Left renal pelvis (tissue), 4 donors: ENCODE results near the gene MDFIC. TPM values are rescaled to one million over a fixed set of nuclear protein-coding genes. Genes with fewer than 3 reads are reported as not detected.

ENCODE experiments used
- DNase-seq, 4 donors: peaks; one replicate each; pipeline ENCODE4 v3.0.0-alpha.2; 2013; ENCODE audit warnings: low read depth in 4 of 4, low spot score in 3 of 4
- polyA plus RNA-seq, 4 donors: library from polyadenylated mRNA; unstranded; fragments of 120-200 nt; gene quantifications; one replicate each; pipeline ENCODE4 v1.2.1, GENCODE V29; 2013; ENCODE audit not compliant: insufficient read length in 4 of 4

MDFIC gene
- polyA plus RNA-seq, 4 donors, result 27.3 to 59.9 (median 34.1) TPM

DNA sequence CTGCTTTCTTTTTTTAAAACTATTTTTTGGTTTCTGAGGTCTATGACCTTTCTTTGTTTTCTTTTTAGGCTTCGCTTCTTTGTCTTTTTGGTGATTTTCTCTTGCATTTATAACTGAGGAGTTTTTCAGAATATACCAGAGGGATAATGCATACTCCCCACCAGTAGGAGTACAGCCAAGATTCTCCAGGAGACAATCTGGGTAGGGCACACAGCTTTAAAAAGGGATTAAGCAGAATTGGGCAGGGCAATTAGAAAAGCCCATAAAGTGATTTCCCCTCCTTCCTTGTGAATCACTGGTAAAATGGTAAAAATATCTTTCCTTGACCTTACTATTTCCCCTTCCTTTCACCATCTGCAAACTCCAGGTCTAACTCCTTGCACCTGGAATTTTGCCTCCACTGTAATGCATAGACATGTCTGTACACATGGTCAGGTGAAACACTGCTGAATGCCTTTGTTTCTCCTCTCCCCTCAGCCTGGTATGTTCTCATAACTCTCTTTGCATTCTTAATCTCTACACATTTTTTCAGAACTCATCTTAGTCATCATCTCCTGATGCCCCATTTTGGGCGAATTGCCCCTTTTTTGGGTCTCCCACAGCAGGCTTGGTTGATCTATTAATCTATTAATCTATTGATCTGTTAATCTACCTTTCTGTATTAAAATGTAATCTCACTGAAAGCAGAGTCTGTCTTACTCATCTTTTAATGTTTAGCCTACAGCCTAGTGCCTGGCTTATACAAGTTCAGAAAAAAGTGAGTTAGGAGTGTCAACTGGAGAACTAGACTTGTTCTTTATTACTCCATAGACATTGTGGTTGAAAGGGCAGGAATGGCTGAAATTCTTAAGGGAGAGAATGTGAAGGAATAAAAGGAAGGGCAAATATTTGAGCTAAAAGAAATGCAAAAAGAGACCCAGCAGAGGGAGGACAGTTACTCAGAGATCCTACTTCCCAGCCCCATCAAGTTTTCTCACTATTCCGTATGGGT is 64.6 kb downstream of the MDFIC start:
- no peak for DNase-seq

- DNase-seq, result no peak
Observed at GRCh38 chr7:114988026-114988425, 66.1 kb downstream of the MDFIC start.

GRCh38 chr7:114988755-114989375 is 67.0 kb downstream of the MDFIC start:
- no peak for DNase-seq

DNA sequence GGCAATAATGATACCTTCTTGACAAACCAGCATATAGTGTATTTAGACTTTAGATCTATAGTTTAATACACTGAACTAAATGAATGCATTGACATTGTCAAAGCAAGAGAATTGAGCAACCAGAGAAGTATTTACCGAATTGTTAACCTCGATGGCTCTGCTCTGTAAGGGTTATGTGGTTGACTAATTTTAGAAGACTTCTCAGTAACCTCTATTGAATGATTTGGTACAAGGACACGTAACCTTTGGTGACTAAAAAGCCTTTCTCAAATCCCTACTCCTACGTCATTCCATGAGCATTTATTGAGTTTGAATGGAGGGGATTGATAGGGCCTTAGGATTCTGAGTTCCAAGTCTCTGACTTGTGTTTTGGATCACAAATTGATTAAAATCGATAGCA is 67.6 kb downstream of the MDFIC start:
- no peak for DNase-seq

GRCh38 chr7:114997487-114998404 is 75.9 kb downstream of the MDFIC start:
- DNase-seq, result no peak

DNA sequence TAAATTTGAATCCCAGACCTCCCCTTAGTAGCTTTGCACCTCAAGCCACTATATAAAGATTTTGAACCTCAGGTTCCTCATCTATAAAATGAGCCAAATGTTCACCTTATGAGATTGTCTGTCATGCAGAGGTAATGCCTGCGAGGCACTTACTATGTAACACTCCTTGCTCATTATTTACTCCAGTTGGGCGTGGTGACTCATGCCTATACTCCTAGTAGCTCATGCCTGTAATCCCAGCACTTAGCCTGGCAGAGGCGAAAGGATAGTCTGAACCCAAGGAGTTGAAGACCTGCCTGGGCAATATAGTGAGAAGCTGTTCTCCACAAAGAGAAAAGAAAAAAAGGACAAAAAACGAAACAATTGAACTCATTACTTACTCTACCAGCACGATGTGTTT is 82.2 kb downstream of the MDFIC start:
- DNase-seq, result no peak

DNA sequence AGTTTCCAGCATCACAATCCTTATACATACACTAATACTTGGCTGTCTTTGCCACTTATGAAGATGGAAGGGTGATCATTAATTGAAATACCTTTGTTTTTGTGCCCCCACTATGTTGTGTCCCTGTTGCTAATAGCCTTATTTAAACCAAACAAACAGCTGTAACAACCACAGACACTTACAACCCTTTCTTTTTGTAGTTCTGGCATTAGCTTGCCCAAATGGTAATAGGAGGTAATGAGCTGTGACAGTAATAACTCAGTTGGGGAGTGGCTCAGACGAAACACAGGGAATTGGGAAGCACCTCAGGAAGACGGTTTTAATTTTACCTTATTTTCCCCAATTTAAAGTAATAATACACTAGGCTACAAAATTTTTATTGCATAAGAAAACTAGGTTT is 83.4 kb downstream of the MDFIC start:
- no peak for DNase-seq

GRCh38 chr7:115005953-115006352 is 84.1 kb downstream of the MDFIC start:
- no peak for DNase-seq

- DNase-seq, result no peak
Observed at GRCh38 chr7:115007751-115008150, 85.9 kb downstream of the MDFIC start.

DNA sequence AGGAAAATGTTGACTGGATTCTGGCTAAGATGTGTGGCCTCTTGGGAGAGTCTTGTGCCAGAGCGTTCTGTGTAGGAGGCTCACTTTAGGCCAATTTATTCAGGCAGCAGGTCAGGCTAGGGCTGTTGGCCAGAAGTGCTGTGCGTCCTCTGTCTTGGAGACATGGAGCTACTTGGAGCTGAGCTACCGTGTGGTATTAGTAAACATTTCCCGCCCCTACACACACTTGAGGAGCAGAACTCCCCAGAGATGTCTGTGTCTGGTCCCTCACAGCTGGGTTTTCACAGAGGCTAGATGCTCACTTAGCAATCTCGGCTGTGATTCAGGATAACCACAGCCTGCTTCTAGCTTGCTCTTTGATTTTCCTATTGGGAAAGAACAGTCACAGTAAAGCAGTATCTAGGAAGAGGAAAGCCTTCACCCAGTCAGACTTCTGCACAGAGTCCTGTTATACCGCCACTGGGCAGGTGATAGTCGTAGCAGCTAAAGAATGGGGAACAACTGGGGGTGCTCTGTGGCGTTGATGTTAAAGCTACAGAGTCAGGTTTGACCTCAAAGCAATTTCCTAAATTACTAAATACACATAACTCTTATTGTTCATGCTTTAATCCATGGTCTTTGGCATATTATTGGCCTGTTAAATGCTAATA is 86.7 kb downstream of the MDFIC start:
- DNase-seq, result no peak

GRCh38 chr7:115009139-115009538 is 87.2 kb downstream of the MDFIC start:
- DNase-seq, result no peak

GRCh38 chr7:115009736-115010440 is 88.0 kb downstream of the MDFIC start:
- DNase-seq, result no peak

GRCh38 chr7:115010441-115010820 is 88.5 kb downstream of the MDFIC start:
- DNase-seq, result no peak

DNA sequence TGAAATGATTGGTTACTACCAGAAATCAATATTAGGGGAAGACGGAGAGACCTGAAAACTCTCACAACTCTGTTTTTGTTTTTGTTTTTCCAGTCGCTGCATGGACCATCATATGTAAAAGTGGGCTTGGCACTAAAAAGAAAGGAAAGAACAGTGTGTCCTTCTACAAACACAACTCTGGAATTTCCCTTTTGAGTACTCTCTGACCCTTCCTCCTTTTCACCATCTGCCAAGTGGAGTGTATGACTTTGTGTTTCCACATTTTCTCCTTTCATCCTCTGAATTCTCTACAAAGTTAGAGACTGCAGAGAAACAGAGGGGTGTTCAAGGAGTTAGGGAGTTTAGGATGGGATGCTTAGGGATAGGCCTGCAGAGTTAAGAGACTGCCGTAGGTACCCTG is 92.0 kb downstream of the MDFIC start:
- no peak for DNase-seq

DNA sequence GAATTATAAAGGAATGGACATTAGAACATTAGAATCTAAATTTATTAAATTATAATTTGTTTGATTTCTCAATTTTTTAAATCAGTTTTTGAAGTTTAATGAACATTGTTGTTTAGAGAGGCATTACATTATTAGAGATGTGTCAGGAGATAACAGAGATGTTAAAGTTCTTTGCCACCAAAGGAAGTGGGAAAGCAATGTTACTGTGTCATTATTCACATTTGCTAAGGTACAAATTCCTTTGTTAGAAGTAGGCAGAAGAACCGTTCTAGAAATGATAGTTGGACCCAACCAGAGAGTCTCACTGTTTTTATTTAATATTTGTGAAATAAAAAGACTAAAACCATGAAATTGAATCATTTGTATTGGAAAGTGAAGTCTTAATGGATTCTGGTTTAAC is 92.9 kb downstream of the MDFIC start:
- no peak for DNase-seq

DNA sequence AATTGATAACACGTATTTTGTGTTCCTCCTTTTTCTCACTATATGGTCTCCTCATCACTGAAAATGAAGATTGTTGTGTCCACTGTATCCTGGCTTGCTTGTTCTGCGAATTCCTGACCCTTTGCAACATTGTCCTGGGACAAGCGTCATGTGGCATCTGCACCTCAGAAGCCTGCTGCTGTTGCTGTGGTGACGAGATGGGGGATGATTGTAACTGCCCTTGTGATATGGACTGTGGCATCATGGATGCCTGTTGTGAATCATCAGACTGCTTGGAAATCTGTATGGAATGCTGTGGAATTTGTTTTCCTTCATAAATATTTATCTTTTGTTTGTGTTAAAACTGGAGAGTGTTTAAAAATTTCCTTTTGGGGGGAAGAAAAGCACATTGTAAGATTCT is 93.7 kb downstream of the MDFIC start:
- no peak for DNase-seq

DNA sequence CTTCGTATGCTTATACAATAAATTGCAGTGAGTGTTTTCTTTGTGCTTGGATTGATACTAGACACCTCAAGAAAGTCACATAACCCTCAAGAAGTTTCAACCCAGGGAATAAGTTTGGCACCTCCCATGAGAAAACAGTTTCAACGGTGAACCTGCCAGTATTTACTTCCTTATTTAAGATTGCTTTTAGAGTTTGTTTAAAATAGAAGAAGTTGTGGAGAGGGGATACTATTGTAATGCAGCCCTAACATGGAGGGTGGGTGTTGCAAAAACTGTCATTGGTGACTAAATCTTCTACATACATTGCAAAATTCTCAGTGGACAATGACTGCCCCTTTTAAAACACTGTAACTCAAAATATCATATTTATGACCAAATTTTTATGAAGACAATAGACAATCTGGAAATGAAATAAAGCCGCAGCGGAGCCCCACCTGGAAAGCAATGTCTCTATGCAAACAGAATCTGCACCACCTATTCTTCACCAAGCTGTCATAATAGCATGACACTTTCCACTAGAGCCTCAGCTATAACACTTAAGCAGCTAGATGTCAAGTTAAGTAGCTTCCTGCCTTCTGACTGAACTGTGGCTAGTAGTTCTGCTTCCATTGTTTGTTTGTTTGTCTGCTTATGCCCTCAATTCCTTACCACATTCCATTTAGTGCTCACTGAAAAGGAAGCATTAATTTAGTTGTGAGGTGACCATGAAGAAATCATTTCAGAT is 98.2 kb downstream of the MDFIC start:
- DNase-seq, result no peak

- no peak for DNase-seq
Observed at GRCh38 chr7:115023219-115023618, 101.3 kb downstream of the MDFIC start.

GRCh38 chr7:115024276-115024675 is 102.4 kb downstream of the MDFIC start:
- DNase-seq, result no peak
